Endothelial cell of umbilical vein (primary cell): ENCODE measurements around the gene JPH2. TPM values are rescaled to one million over a fixed set of nuclear protein-coding genes. Genes with fewer than 3 reads are reported as not detected.
"Not testable (repeated sequence)": the region's sequence is repeated elsewhere in the genome, so short reads cannot be mapped to it uniquely, and the experiment has no call there.

Experiments used
- BruUV-seq: library from RNA; stranded (reverse); fragments of 400-500 nt; replicated peaks from 2 replicates; lab custom pipeline; 2021; lab: Mats Ljungman, UMichigan
- CTCF ChIA-PET: fragments of 300-600, 350-600 bp; sonication (Branson Sonifier 250); formaldehyde crosslinking; loops from one replicate; lab custom pipeline; 2021; ENCODE audit warnings: antibody characterized with exemption, inconsistent platforms; lab: Charles Lee
- POLR2A ChIA-PET: fragments of 300-600, 350-600 bp; sonication (Branson Sonifier 250); formaldehyde crosslinking; loops from one replicate; lab custom pipeline; 2021; ENCODE audit warnings: antibody characterized with exemption, inconsistent platforms; lab: Charles Lee
- DNase-seq: peaks from one replicate; pipeline ENCODE4 v3.0.0-alpha.2; 2011; ENCODE audit warnings: low read depth, low spot score
- FAIRE-seq: peaks from 2 replicates; lab custom pipeline; 2011; peaks lifted over from hg19 to GRCh38; lab: Jason Lieb, UNC
- H2AFZ ChIP-seq: 2 replicates; pipeline ENCODE4 v1.6.0; 2012; ENCODE audit warnings: low read depth, low read length, control low read depth, inconsistent platforms
- H3K27ac ChIP-seq: 2 replicates; pipeline ENCODE4 v1.5.1; 2011; ENCODE audit warnings: low read depth, mild to moderate bottlenecking, control low read depth, low read length, moderate library complexity; ENCODE audit not compliant: insufficient read depth
- H3K27me3 ChIP-seq, 2 experiments: 2 replicates each; pipeline versions ENCODE4 v1.6.0 to v1.6.1; 2011; ENCODE audit warnings: low read length in 2 of 2, mixed read lengths in 1 of 2; ENCODE audit not compliant: control insufficient read depth in 2 of 2, insufficient read depth in 2 of 2
- H3K36me3 ChIP-seq, 2 experiments: 2 replicates in 1 of 2; 3 replicates in 1 of 2; pipeline ENCODE4 v1.5.1; 2011; ENCODE audit warnings: low read length in 2 of 2, mild to moderate bottlenecking in 1 of 2, moderate library complexity in 1 of 2; ENCODE audit not compliant: control insufficient read depth in 2 of 2, insufficient read depth in 2 of 2; ENCODE audit errors: extremely low read depth in 1 of 2
- H3K4me1 ChIP-seq: 3 replicates; pipeline ENCODE4 v1.5.1; 2011; ENCODE audit warnings: mild to moderate bottlenecking, low read length; ENCODE audit not compliant: control insufficient read depth, insufficient read depth; ENCODE audit errors: extremely low read depth
- H3K4me2 ChIP-seq: 2 replicates; pipeline ENCODE4 v1.6.1; 2011; ENCODE audit warnings: low read length, control low read depth, mixed read lengths; ENCODE audit not compliant: insufficient read depth
- H3K4me3 ChIP-seq, 3 experiments: fragments of 200-600 bp in 1 of 3; sonication (generic), shearing (Covaris generic) in 1 of 3; replicated peaks in 1 of 3; 2 replicates each; pipeline ENCODE4 v1.5.1; 2011 to 2016; ENCODE audit warnings: control low read depth in 3 of 3, low read length in 3 of 3, mild to moderate bottlenecking in 2 of 3, inconsistent platforms in 1 of 3, low read depth in 1 of 3, moderate library complexity in 1 of 3; ENCODE audit not compliant: insufficient read depth in 1 of 3
- H3K79me2 ChIP-seq: 2 replicates; pipeline ENCODE4 v1.6.0; 2012; ENCODE audit warnings: low read length, inconsistent platforms; ENCODE audit not compliant: control insufficient read depth, insufficient read depth
- H3K9ac ChIP-seq: replicated peaks from 2 replicates; pipeline ENCODE3; 2011; ENCODE audit warnings: low read length, control low read depth; ENCODE audit not compliant: insufficient read depth; ENCODE audit errors: extremely low read depth
- H3K9me1 ChIP-seq: replicated peaks from 3 replicates; pipeline ENCODE4 v1.6.0; 2011; ENCODE audit warnings: mild to moderate bottlenecking, low read length; ENCODE audit not compliant: control insufficient read depth, insufficient read depth; ENCODE audit errors: extremely low read depth
- H3K9me3 ChIP-seq: replicated peaks from 2 replicates; pipeline ENCODE4 v1.5.1; 2012; ENCODE audit warnings: low read length, inconsistent platforms; ENCODE audit not compliant: control insufficient read depth, insufficient read depth
- H4K20me1 ChIP-seq: replicated peaks from 2 replicates; pipeline ENCODE3; 2011; ENCODE audit warnings: mild to moderate bottlenecking, low read length; ENCODE audit not compliant: control insufficient read depth, insufficient read depth; ENCODE audit errors: extremely low read depth
- CTCF ChIP-seq, 2 donors: IDR thresholded peaks; 1 replicate in 1 of 2; 2 replicates in 1 of 2; pipeline ENCODE4 v1.5.1; 2011; ENCODE audit warnings: low read length in 2 of 2, mild to moderate bottlenecking in 2 of 2, moderate library complexity in 2 of 2, control low read depth in 1 of 2, inconsistent platforms in 1 of 2, low read depth in 1 of 2; ENCODE audit not compliant: insufficient read depth in 1 of 2; ENCODE audit errors: extremely low read depth in 1 of 2
- FOS ChIP-seq: IDR thresholded peaks from 2 replicates; pipeline ENCODE4 v1.6.1; 2011; ENCODE audit warnings: mild to moderate bottlenecking, low read length, moderate library complexity, borderline replicate concordance; ENCODE audit not compliant: insufficient read depth
- MYC ChIP-seq: IDR thresholded peaks from one replicate; pipeline ENCODE4 v1.6.1; 2011; ENCODE audit warnings: mild to moderate bottlenecking, low read depth, low read length
- POLR2AphosphoS5 ChIP-seq: IDR thresholded peaks from 2 replicates; pipeline ENCODE4 v1.6.1; 2012; ENCODE audit warnings: low read depth, mild to moderate bottlenecking, control low read depth, low read length, moderate library complexity; ENCODE audit not compliant: insufficient read depth
- dilution Hi-C: fragments of 300-500 bp; cut with MboI; formaldehyde crosslinking; loops from one replicate; pipeline ENCODE4 v1.15.0; 2019; ENCODE audit warnings: low sequenced_read_pairs; ENCODE audit not compliant: extremely low pct_ligation_motif_present
- intact Hi-C: fragments of 100-400 bp; cut with micrococcal nuclease; formaldehyde crosslinking; loops from one replicate; pipeline ENCODE4 v1.10.0; 2022
- polyA plus RNA-seq, 4 experiments: library from polyadenylated mRNA; depleted of rRNA in 3 of 4; stranded (reverse) in 3 of 4; unstranded in 1 of 4; fragments of >200 nt; gene quantifications; 2 replicates each; pipeline versions ENCODE4 v1.2.1 to v1.2.3, GENCODE V29; 2011 to 2012; ENCODE audit warnings: missing spikeins in 1 of 4
- total RNA-seq: library from RNA; stranded (reverse); gene quantifications from 2 replicates; pipeline ENCODE4 v1.2.3, GENCODE V29; 2021
- TF ChIP-seq, protein P1 (sequence below): IDR thresholded peaks from 2 replicates; pipeline ENCODE4 v1.6.1; 2011; ENCODE audit not compliant: insufficient read depth, insufficient read length

The JPH2 gene
- total and polyA plus RNA-seq, 2 donors (not counting 3 experiments of a cell fraction or from before 2014, with no cell fraction given), result not detected

- H3K4me1 ChIP-seq, result no peaks in the 10 kb centered on the region
- BruUV-seq, result no TSS peak
- H4K20me1 ChIP-seq, result no peaks in the 10 kb centered on the region
- FAIRE-seq (no peak), DNase-seq (no peak)
- intact Hi-C loops, result no loop called here
- H3K27ac ChIP-seq, result no peak overlapping the region
- no peaks in the 10 kb centered on the region for H3K9me3 ChIP-seq
- no peak overlapping the region for H2AFZ ChIP-seq
- peaks cover 0 to 5% of the 10 kb centered on the region in 2 experiments for H3K27me3 ChIP-seq
- dilution Hi-C loops, result no loop called here
- H3K79me2 ChIP-seq, result no peaks in the 10 kb centered on the region
- no peak overlapping the region for H3K9ac ChIP-seq
- no peaks in the 10 kb centered on the region for H3K9me1 ChIP-seq
- H3K36me3 ChIP-seq, result peaks cover 9 to 11% of the 10 kb centered on the region in 2 experiments
- CTCF ChIA-PET, result interaction anchor here (3.0 to 7.0 kb wide), 2 partner anchors 75 to 77 kb away, joined by 24 to 423 read pairs; no protein-coding TSS in a partner anchor
- H3K4me3 ChIP-seq, result no peak overlapping the region
- no peak overlapping the region for H3K4me2 ChIP-seq
- TF ChIP-seq CTCF (IDR thresholded peaks at IDR 0.05; ENCODE audit: extremely low read depth in 1 of 2, insufficient read depth in 1 of 2, low read depth in 1 of 2, low read length in 2 of 2) (no peak), MYC (no peak), POLR2AphosphoS5 (no peak), FOS (no peak)
- TF ChIP-seq, protein P1, sequence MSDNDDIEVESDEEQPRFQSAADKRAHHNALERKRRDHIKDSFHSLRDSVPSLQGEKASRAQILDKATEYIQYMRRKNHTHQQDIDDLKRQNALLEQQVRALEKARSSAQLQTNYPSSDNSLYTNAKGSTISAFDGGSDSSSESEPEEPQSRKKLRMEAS, result no peak
- POLR2A ChIA-PET, result no interaction called here
Measured at GRCh38 chr20:44193801-44194200, 6.8 kb upstream of the JPH2 start.

GRCh38 chr20:44191640-44192039 is 4.7 kb upstream of the JPH2 start:
- H3K4me1 ChIP-seq, H3K4me3 ChIP-seq, POLR2A ChIA-PET, BruUV-seq, FAIRE-seq, H3K9ac ChIP-seq, H3K36me3 ChIP-seq, H3K9me1 ChIP-seq, H3K9me3 ChIP-seq, H2AFZ ChIP-seq, dilution Hi-C loops, H3K79me2 ChIP-seq, H3K27ac ChIP-seq, H3K4me2 ChIP-seq, H4K20me1 ChIP-seq, DNase-seq: not testable (repeated sequence)
- CTCF ChIA-PET, result interaction anchor here (1.9 to 7.0 kb wide), 3 partner anchors 72 to 82 kb away, joined by 7 to 423 read pairs (median 49); no protein-coding TSS in a partner anchor
- peaks cover 8 to 16% of the 10 kb centered on the region in 2 experiments for H3K27me3 ChIP-seq
- intact Hi-C loops, result loop anchor here (2.0 kb wide), 1 partner anchor 441 kb away; no protein-coding TSS in a partner anchor
